Activated naive CD4-positive, alpha-beta T cell treated with anti-CD3 and anti-CD28 coated beads, Interleukin-2, amount 50 U/mL, for 24 hours (primary cell): ENCODE measurements around the gene CRIM1.

ENCODE experiments used
- H3K27ac Mint-ChIP-seq: one replicate; pipeline ENCODE4 v1.8.0; 2021; ENCODE audit warnings: mild to moderate bottlenecking, mixed read lengths
- H3K27me3 Mint-ChIP-seq: one replicate; pipeline ENCODE4 v1.8.0; 2021; ENCODE audit warnings: mixed read lengths
- H3K36me3 Mint-ChIP-seq: one replicate; pipeline ENCODE4 v1.8.0; 2021; ENCODE audit warnings: mixed read lengths
- H3K4me1 Mint-ChIP-seq: one replicate; pipeline ENCODE4 v1.8.0; 2021; ENCODE audit warnings: mixed read lengths
- H3K4me3 Mint-ChIP-seq: one replicate; pipeline ENCODE4 v1.8.0; 2021; ENCODE audit warnings: mild to moderate bottlenecking, mixed read lengths
- H3K9me3 Mint-ChIP-seq: one replicate; pipeline ENCODE4 v1.8.0; 2021; ENCODE audit warnings: mixed read lengths

The CRIM1 gene

GRCh38 chr2:36459725-36460137 is 104.2 kb downstream of the CRIM1 start:
- Mint-ChIP-seq H3K9me3 (no peaks in the 10 kb centered on the region), H3K4me1 (no peaks in the 10 kb centered on the region), H3K4me3 (no peak overlapping the region), H3K27me3 (peaks cover 1% of the 10 kb centered on the region), H3K36me3 (no peaks in the 10 kb centered on the region), H3K27ac (no peak overlapping the region)

GRCh38 chr2:36461039-36461681 is 105.6 kb downstream of the CRIM1 start:
- H3K9me3 Mint-ChIP-seq: no peaks in the 10 kb centered on the region
- H3K4me1 Mint-ChIP-seq: no peaks in the 10 kb centered on the region
- H3K4me3 Mint-ChIP-seq: no peak overlapping the region
- H3K27me3 Mint-ChIP-seq: peaks cover 1% of the 10 kb centered on the region
- no peak overlapping the region for H3K27ac Mint-ChIP-seq
- H3K36me3 Mint-ChIP-seq: no peaks in the 10 kb centered on the region

GRCh38 chr2:36462311-36462935 is 106.8 kb downstream of the CRIM1 start:
- Mint-ChIP-seq H3K4me1 (no peaks in the 10 kb centered on the region), H3K9me3 (no peaks in the 10 kb centered on the region), H3K27ac (no peak overlapping the region), H3K27me3 (peaks cover 1% of the 10 kb centered on the region), H3K4me3 (no peak overlapping the region), H3K36me3 (no peaks in the 10 kb centered on the region)

- H3K27me3 Mint-ChIP-seq: peaks cover 1% of the 10 kb centered on the region
Measured at GRCh38 chr2:36463365-36463764, 107.8 kb downstream of the CRIM1 start.

GRCh38 chr2:36464006-36464721 is 108.6 kb downstream of the CRIM1 start:
- Mint-ChIP-seq H3K27ac (no peak overlapping the region), H3K27me3 (peaks cover 1% of the 10 kb centered on the region), H3K36me3 (no peaks in the 10 kb centered on the region), H3K4me1 (no peaks in the 10 kb centered on the region), H3K4me3 (no peak overlapping the region), H3K9me3 (no peaks in the 10 kb centered on the region)

More at GRCh38 chr2:36463365-36463764, 107.8 kb downstream of the CRIM1 start:
- no peak overlapping the region for H3K27ac Mint-ChIP-seq
- H3K4me1 Mint-ChIP-seq: no peaks in the 10 kb centered on the region
- no peak overlapping the region for H3K4me3 Mint-ChIP-seq
- no peaks in the 10 kb centered on the region for H3K9me3 Mint-ChIP-seq
- no peaks in the 10 kb centered on the region for H3K36me3 Mint-ChIP-seq

GRCh38 chr2:36466135-36466534 is 110.6 kb downstream of the CRIM1 start:
- H3K27me3 Mint-ChIP-seq: peaks cover 1% of the 10 kb centered on the region
- H3K36me3 Mint-ChIP-seq: peaks cover 3% of the 10 kb centered on the region
- H3K4me1 Mint-ChIP-seq: no peaks in the 10 kb centered on the region
- no peak overlapping the region for H3K27ac Mint-ChIP-seq
- no peak overlapping the region for H3K4me3 Mint-ChIP-seq
- no peaks in the 10 kb centered on the region for H3K9me3 Mint-ChIP-seq

- Mint-ChIP-seq H3K27me3 (peaks cover 1% of the 10 kb centered on the region), H3K9me3 (no peaks in the 10 kb centered on the region), H3K27ac (no peak overlapping the region), H3K4me3 (no peak overlapping the region), H3K36me3 (peaks cover 3% of the 10 kb centered on the region), H3K4me1 (no peaks in the 10 kb centered on the region)
Measured at GRCh38 chr2:36468463-36469105, 113.0 kb downstream of the CRIM1 start.

- no peak overlapping the region for H3K27ac Mint-ChIP-seq
- no peak overlapping the region for H3K4me3 Mint-ChIP-seq
- H3K9me3 Mint-ChIP-seq: no peaks in the 10 kb centered on the region
- peaks cover 3% of the 10 kb centered on the region for H3K36me3 Mint-ChIP-seq
- no peaks in the 10 kb centered on the region for H3K4me1 Mint-ChIP-seq
- H3K27me3 Mint-ChIP-seq: peaks cover 1% of the 10 kb centered on the region
Measured at GRCh38 chr2:36469106-36469477, 113.5 kb downstream of the CRIM1 start.

GRCh38 chr2:36469710-36470109 is 114.1 kb downstream of the CRIM1 start:
- no peaks in the 10 kb centered on the region for H3K27me3 Mint-ChIP-seq
- H3K4me3 Mint-ChIP-seq: no peak overlapping the region
- H3K36me3 Mint-ChIP-seq: peaks cover 4% of the 10 kb centered on the region
- H3K4me1 Mint-ChIP-seq: no peaks in the 10 kb centered on the region
- no peak overlapping the region for H3K27ac Mint-ChIP-seq
- no peaks in the 10 kb centered on the region for H3K9me3 Mint-ChIP-seq

- H3K4me1 Mint-ChIP-seq: no peaks in the 10 kb centered on the region
- peaks cover 24% of the 10 kb centered on the region for H3K36me3 Mint-ChIP-seq
- H3K27ac Mint-ChIP-seq: no peak overlapping the region
- H3K27me3 Mint-ChIP-seq: peaks cover 1% of the 10 kb centered on the region
- H3K4me3 Mint-ChIP-seq: no peak overlapping the region
- peaks cover 16% of the 10 kb centered on the region for H3K9me3 Mint-ChIP-seq
Measured at GRCh38 chr2:36473230-36473629, 117.7 kb downstream of the CRIM1 start.

GRCh38 chr2:36476411-36476810 is 120.8 kb downstream of the CRIM1 start:
- Mint-ChIP-seq H3K36me3 (peaks cover 25% of the 10 kb centered on the region), H3K4me1 (no peaks in the 10 kb centered on the region), H3K9me3 (peaks cover 16% of the 10 kb centered on the region), H3K27me3 (peaks cover 1% of the 10 kb centered on the region), H3K4me3 (no peak overlapping the region), H3K27ac (no peak overlapping the region)

GRCh38 chr2:36477315-36477714 is 121.7 kb downstream of the CRIM1 start:
- Mint-ChIP-seq H3K27me3 (peaks cover 1% of the 10 kb centered on the region), H3K9me3 (peaks cover 16% of the 10 kb centered on the region), H3K4me3 (no peak overlapping the region), H3K4me1 (no peaks in the 10 kb centered on the region), H3K36me3 (peaks cover 25% of the 10 kb centered on the region), H3K27ac (no peak overlapping the region)

- no peak overlapping the region for H3K4me3 Mint-ChIP-seq
- peaks cover 16% of the 10 kb centered on the region for H3K9me3 Mint-ChIP-seq
- H3K27ac Mint-ChIP-seq: no peak overlapping the region
- peaks cover 1% of the 10 kb centered on the region for H3K27me3 Mint-ChIP-seq
- H3K4me1 Mint-ChIP-seq: no peaks in the 10 kb centered on the region
- peaks cover 25% of the 10 kb centered on the region for H3K36me3 Mint-ChIP-seq
Measured at GRCh38 chr2:36477746-36478145, 122.2 kb downstream of the CRIM1 start.

GRCh38 chr2:36478332-36478738 is 122.8 kb downstream of the CRIM1 start:
- Mint-ChIP-seq H3K27ac (no peak overlapping the region), H3K4me1 (no peaks in the 10 kb centered on the region), H3K27me3 (peaks cover 1% of the 10 kb centered on the region), H3K36me3 (peaks cover 25% of the 10 kb centered on the region), H3K9me3 (peaks cover 16% of the 10 kb centered on the region), H3K4me3 (no peak overlapping the region)

GRCh38 chr2:36478999-36479398 is 123.4 kb downstream of the CRIM1 start:
- no peak overlapping the region for H3K27ac Mint-ChIP-seq
- peaks cover 1% of the 10 kb centered on the region for H3K27me3 Mint-ChIP-seq
- H3K4me3 Mint-ChIP-seq: no peak overlapping the region
- H3K36me3 Mint-ChIP-seq: peaks cover 25% of the 10 kb centered on the region
- no peaks in the 10 kb centered on the region for H3K4me1 Mint-ChIP-seq
- H3K9me3 Mint-ChIP-seq: peaks cover 16% of the 10 kb centered on the region

GRCh38 chr2:36479406-36479805 is 123.8 kb downstream of the CRIM1 start:
- H3K36me3 Mint-ChIP-seq: peaks cover 25% of the 10 kb centered on the region
- H3K4me3 Mint-ChIP-seq: no peak overlapping the region
- H3K27ac Mint-ChIP-seq: no peak overlapping the region
- H3K4me1 Mint-ChIP-seq: no peaks in the 10 kb centered on the region
- H3K27me3 Mint-ChIP-seq: peaks cover 1% of the 10 kb centered on the region
- peaks cover 16% of the 10 kb centered on the region for H3K9me3 Mint-ChIP-seq
